K562 (cell line): ENCODE measurements around the gene ADCY5. TPM values are rescaled to one million over a fixed set of nuclear protein-coding genes. Genes with fewer than 3 reads are reported as not detected.

Source experiments
- ATAC-seq: fragments of 200-7000 bp; cut with Tn5 transposase; 3 replicates; pipeline ENCODE4 v1.9.1; 2020; ENCODE audit warnings: moderate library complexity
- BruUV-seq: library from RNA; stranded (reverse); fragments of 400-500 nt; replicated peaks from 2 replicates; lab custom pipeline; 2021; lab: Mats Ljungman, UMichigan
- CTCF ChIA-PET: fragments of 300-600 bp; formaldehyde crosslinking; extraction: SDS; loops from one replicate; lab custom pipeline; 2021; ENCODE audit warnings: low intra/inter-chr PET ratio; lab: Yijun Ruan, JAX
- POLR2A ChIA-PET: fragments of 300-600, 350-650 bp; sonication (Branson Sonifier 250); formaldehyde crosslinking; extraction: SDS; loops from one replicate; lab custom pipeline; 2021; ENCODE audit warnings: antibody characterized with exemption, inconsistent platforms; lab: Yijun Ruan, JAX
- DNase-seq, 4 experiments: peaks; one replicate each; pipeline versions ENCODE4 v3.0.0 to v3.0.0-alpha.2; 2011 to 2018; ENCODE audit warnings: low spot score in 3 of 4, mixed read lengths in 3 of 4; ENCODE audit errors: extremely low read depth in 1 of 4
- FAIRE-seq: peaks from 2 replicates; lab custom pipeline; 2011; peaks lifted over from hg19 to GRCh38; lab: Jason Lieb, UNC
- H2AFZ ChIP-seq: 2 replicates; pipeline ENCODE4 v1.6.0; 2011; ENCODE audit warnings: low read depth, low read length, control low read depth, inconsistent platforms
- H3K27ac ChIP-seq: fragments of 200-600 bp; 3 replicates; pipeline ENCODE4 v1.8.0; 2011; ENCODE audit warnings: low read depth, mild to moderate bottlenecking, control low read depth, inconsistent platforms, low read length, moderate library complexity, mixed read lengths; ENCODE audit errors: extremely low read depth
- H3K27me3 ChIP-seq, 2 experiments: fragments of 300-600 bp in 1 of 2; 2 replicates in 1 of 2; 3 replicates in 1 of 2; pipeline versions ENCODE4 v1.6.0 to v1.8.0; 2011; ENCODE audit warnings: inconsistent platforms in 2 of 2, low read length in 2 of 2, mild to moderate bottlenecking in 1 of 2, mixed read lengths in 1 of 2, moderate library complexity in 1 of 2; ENCODE audit not compliant: control insufficient read depth in 2 of 2, insufficient read depth in 2 of 2
- H3K36me3 ChIP-seq: fragments of 300-600 bp; 3 replicates; pipeline ENCODE4 v1.8.0; 2011; ENCODE audit warnings: mild to moderate bottlenecking, low read length, inconsistent platforms; ENCODE audit not compliant: control insufficient read depth, insufficient read depth
- H3K4me1 ChIP-seq, 2 experiments: fragments of 200-600 bp in 1 of 2; replicated peaks in 1 of 2; 2 replicates in 1 of 2; 3 replicates in 1 of 2; pipeline versions ENCODE4 v1.5.1 to v1.8.0; 2011; ENCODE audit warnings: inconsistent platforms in 2 of 2, low read length in 2 of 2, mild to moderate bottlenecking in 1 of 2, mixed read lengths in 1 of 2, moderate library complexity in 1 of 2; ENCODE audit not compliant: control insufficient read depth in 2 of 2, insufficient read depth in 2 of 2
- H3K4me2 ChIP-seq: 2 replicates; pipeline ENCODE4 v1.6.1; 2011; ENCODE audit warnings: low read length, control low read depth, inconsistent platforms, mixed read lengths; ENCODE audit not compliant: insufficient read depth
- H3K4me3 ChIP-seq: fragments of 200-600 bp; sonication (generic), shearing (Covaris generic); 2 replicates; pipeline ENCODE4 v1.5.1; 2016; ENCODE audit warnings: control low read depth, inconsistent platforms
- H3K79me2 ChIP-seq: fragments of 200-600 bp; 3 replicates; pipeline ENCODE4 v1.8.0; 2011; ENCODE audit warnings: low read length, inconsistent platforms; ENCODE audit not compliant: control insufficient read depth, insufficient read depth
- H3K9ac ChIP-seq, 2 experiments: 2 replicates each; pipeline versions ENCODE4 v1.6.0 to v1.6.1; 2011; ENCODE audit warnings: low read depth in 2 of 2, low read length in 2 of 2, control low read depth in 1 of 2, inconsistent platforms in 1 of 2, mild to moderate bottlenecking in 1 of 2, mixed read lengths in 1 of 2; ENCODE audit not compliant: insufficient read depth in 1 of 2
- H3K9me1 ChIP-seq: one replicate; pipeline ENCODE4 v1.6.0; 2011; ENCODE audit warnings: inconsistent platforms, mild to moderate bottlenecking, low read length, moderate library complexity; ENCODE audit not compliant: control insufficient read depth, insufficient read depth
- H3K9me3 ChIP-seq: replicated peaks from 2 replicates; pipeline ENCODE4 v1.5.1; 2011; ENCODE audit warnings: low read depth, low read length, inconsistent platforms; ENCODE audit not compliant: control insufficient read depth, insufficient read depth
- H4K20me1 ChIP-seq: replicated peaks from 2 replicates; pipeline ENCODE4 v1.6.1; 2011; ENCODE audit warnings: low read length, inconsistent platforms, mixed read lengths; ENCODE audit not compliant: control insufficient read depth, insufficient read depth
- CBX1 ChIP-seq: sonication (generic); IDR thresholded peaks from 2 replicates; pipeline ENCODE4 v1.6.1; 2016; ENCODE audit warnings: antibody characterized with exemption, low read depth, mild to moderate bottlenecking
- CTBP1 ChIP-seq: fragments of 450-650 bp; IDR thresholded peaks from 2 replicates; pipeline ENCODE4 v1.6.1; 2016; ENCODE audit warnings: borderline replicate concordance
- IFI16 ChIP-seq: fragments of 250-450 bp; sonication (Bioruptor Pico); IDR thresholded peaks from 2 replicates; pipeline ENCODE4 v2.1.2; 2022; ENCODE audit warnings: mild to moderate bottlenecking, inconsistent platforms
- NCOR1 ChIP-seq: fragments of 450-650 bp; IDR thresholded peaks from 2 replicates; pipeline ENCODE4 v1.6.1; 2016; ENCODE audit warnings: mild to moderate bottlenecking, moderate library complexity
- NFATC3 ChIP-seq: fragments of 450-650 bp; IDR thresholded peaks from 2 replicates; pipeline ENCODE4 v1.6.1; 2017; ENCODE audit warnings: mild to moderate bottlenecking
- NONO ChIP-seq, 2 experiments: fragments of 200-400 bp in 1 of 2; fragments of 450-650 bp in 1 of 2; formaldehyde crosslinking in 1 of 2; IDR thresholded peaks; 2 replicates each; pipeline ENCODE4 v1.6.1; 2017; ENCODE audit warnings: low read depth in 2 of 2, mild to moderate bottlenecking in 2 of 2, moderate library complexity in 2 of 2, low read length in 1 of 2
- RBM34 ChIP-seq: fragments of 200-400 bp; formaldehyde crosslinking; IDR thresholded peaks from 2 replicates; pipeline ENCODE4 v1.6.1; 2018; ENCODE audit warnings: low read length, borderline replicate concordance; ENCODE audit not compliant: insufficient read depth
- SLC30A9 ChIP-seq: fragments of 250-450 bp; sonication (Bioruptor Pico); IDR thresholded peaks from 2 replicates; pipeline ENCODE4 v1.8.0; 2022; ENCODE audit warnings: mild to moderate bottlenecking, moderate library complexity
- ZC3H11A ChIP-seq: IDR thresholded peaks from 2 replicates; pipeline ENCODE4 v1.6.1; 2012; ENCODE audit warnings: low read depth, low read length, improper control_type of control experiment
- ZNF57 ChIP-seq: fragments of 450-650 bp; formaldehyde crosslinking; IDR thresholded peaks from 2 replicates; pipeline ENCODE4 v1.4.0; 2020; ENCODE audit warnings: mild to moderate bottlenecking, moderate library complexity
- WGBS: fragments of 100-300 bp; shearing (Covaris generic); methylation state at CpG from one replicate; pipeline ENCODE4 v1.1.6; 2016; ENCODE audit warnings: low coverage, mixed read lengths; ENCODE audit not compliant: insufficient coverage; ENCODE audit errors: missing lambda C conversion rate; 5-methylcytosine and 5-hydroxymethylcytosine counted together
- in situ Hi-C: fragments of 300-500 bp; cut with MboI; formaldehyde crosslinking; loops from 4 replicates; pipeline ENCODE4 v1.15.0; 2018; ENCODE audit warnings: inconsistent platforms, mixed read lengths
- intact Hi-C: fragments of 100-400 bp; cut with micrococcal nuclease; formaldehyde crosslinking; loops from 2 replicates; pipeline ENCODE4 v1.14.2; 2022
- polyA plus RNA-seq, 8 experiments: library from polyadenylated mRNA; depleted of rRNA in 4 of 8; stranded (reverse) in 5 of 8; unstranded in 3 of 8; fragments of >200 nt; fragmentation: Nextera tagmentation in 2 of 8; fragmentation: Illumina TruSeq in 1 of 8; extraction: Ambion mirVana in 2 of 8; extraction: Trizol in 1 of 8; gene quantifications; 2 replicates each; pipeline versions ENCODE4 v1.2.1 to v1.2.3, GENCODE V29; 2011 to 2014; ENCODE audit warnings: inconsistent platforms in 1 of 8, missing spikeins in 1 of 8
- total RNA-seq, 7 experiments: library from RNA; depleted of rRNA in 6 of 7; stranded (reverse); fragments of >200 nt in 6 of 7; fragmentation: Illumina TruSeq in 2 of 7; extraction: Trizol in 2 of 7; gene quantifications; 2 replicates each; pipeline versions ENCODE4 v1.2.1 to v1.2.3, GENCODE V29; 2011 to 2021; ENCODE audit warnings: low replicate concordance in 1 of 7
- TF ChIP-seq, protein P1 (sequence below): sonication (generic); formaldehyde crosslinking; IDR thresholded peaks from 2 replicates; pipeline ENCODE4 v1.8.0; 2022; ENCODE audit warnings: mild to moderate bottlenecking, missing genetic modification reagents
- TF ChIP-seq, protein P2 (sequence below): IDR thresholded peaks from 2 replicates; pipeline ENCODE4 v1.6.1; 2014; ENCODE audit warnings: antibody characterized with exemption
- TF ChIP-seq, protein P3 (sequence below): sonication (generic); formaldehyde crosslinking; IDR thresholded peaks from 2 replicates; pipeline ENCODE4 v1.8.0; 2022; ENCODE audit warnings: missing genetic modification reagents, mild to moderate bottlenecking, moderate library complexity, borderline replicate concordance
- TF ChIP-seq, protein P4 (sequence below): IDR thresholded peaks from 2 replicates; pipeline ENCODE4 v1.6.1; 2011; ENCODE audit not compliant: insufficient read length; ENCODE audit errors: extremely low read depth

Gene ADCY5
- total and polyA plus RNA-seq, 9 of the 15 experiments (the other 6 are each of a cell fraction or from before 2014, with no cell fraction given), result under 0.01 TPM; not detected in 8

DNA sequence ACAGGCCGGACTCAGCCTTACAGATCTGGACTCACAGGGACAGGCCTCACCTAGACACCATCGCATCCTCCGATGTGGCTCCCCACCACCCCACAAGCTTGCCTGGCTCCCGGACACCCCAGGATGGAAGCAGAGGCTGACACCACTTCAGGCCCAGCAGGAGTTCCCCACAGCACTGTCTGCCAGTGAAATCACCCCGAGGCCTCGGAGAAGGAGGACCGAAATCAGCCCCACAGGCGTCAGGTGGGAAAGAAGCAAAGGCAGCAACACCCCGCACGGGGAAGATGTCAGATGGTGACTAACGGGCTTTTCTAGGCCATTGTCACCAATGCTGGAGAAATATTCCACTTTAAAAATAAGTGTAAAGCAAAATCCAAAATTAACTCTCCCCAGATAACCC is 18.6 kb downstream of the ADCY5 start:
- WGBS, result 0% methylated on average over 8 of the region's 11 CpGs
- BruUV-seq, result no TSS peak
- ATAC-seq (no peak), FAIRE-seq (no peak), DNase-seq (no peak)
- in situ Hi-C loops, result no loop called here
- Histone ChIP-seq H3K27ac (no peak overlapping the region), H3K4me2 (no peak overlapping the region), H3K9me1 (no peaks in the 10 kb centered on the region), H3K9me3 (no peaks in the 10 kb centered on the region), H3K4me1 (no peaks in the 10 kb centered on the region), H3K9ac (no peak overlapping the region), H4K20me1 (no peaks in the 10 kb centered on the region), H3K79me2 (no peaks in the 10 kb centered on the region), H3K36me3 (no peaks in the 10 kb centered on the region), H3K27me3 (peaks cover 0 to 32% of the 10 kb centered on the region in 2 experiments; a peak in 3 of 5 replicates), H3K4me3 (no peak overlapping the region), H2AFZ (no peak overlapping the region)
- intact Hi-C loops, result no loop called here
- ChIA-PET CTCF (no interaction called here), POLR2A (interaction anchor here (1.1 kb wide), 1 partner anchor 27 kb away, joined by 4 read pairs; no protein-coding TSS in a partner anchor)
- TF ChIP-seq SLC30A9 (no peak), NCOR1 (no peak), CBX1 (no peak), IFI16 (CRISPR knock-in tag) (no peak), ZNF57 (CRISPR knock-in tag) (no peak), RBM34 (no peak), ZC3H11A (no peak), CTBP1 (no peak), NFATC3 (no peak), NONO (IDR thresholded peaks at IDR 0.05; ENCODE audit: low read depth in 2 of 2, low read length in 1 of 2) (no peak)
- TF ChIP-seq, protein P1, sequence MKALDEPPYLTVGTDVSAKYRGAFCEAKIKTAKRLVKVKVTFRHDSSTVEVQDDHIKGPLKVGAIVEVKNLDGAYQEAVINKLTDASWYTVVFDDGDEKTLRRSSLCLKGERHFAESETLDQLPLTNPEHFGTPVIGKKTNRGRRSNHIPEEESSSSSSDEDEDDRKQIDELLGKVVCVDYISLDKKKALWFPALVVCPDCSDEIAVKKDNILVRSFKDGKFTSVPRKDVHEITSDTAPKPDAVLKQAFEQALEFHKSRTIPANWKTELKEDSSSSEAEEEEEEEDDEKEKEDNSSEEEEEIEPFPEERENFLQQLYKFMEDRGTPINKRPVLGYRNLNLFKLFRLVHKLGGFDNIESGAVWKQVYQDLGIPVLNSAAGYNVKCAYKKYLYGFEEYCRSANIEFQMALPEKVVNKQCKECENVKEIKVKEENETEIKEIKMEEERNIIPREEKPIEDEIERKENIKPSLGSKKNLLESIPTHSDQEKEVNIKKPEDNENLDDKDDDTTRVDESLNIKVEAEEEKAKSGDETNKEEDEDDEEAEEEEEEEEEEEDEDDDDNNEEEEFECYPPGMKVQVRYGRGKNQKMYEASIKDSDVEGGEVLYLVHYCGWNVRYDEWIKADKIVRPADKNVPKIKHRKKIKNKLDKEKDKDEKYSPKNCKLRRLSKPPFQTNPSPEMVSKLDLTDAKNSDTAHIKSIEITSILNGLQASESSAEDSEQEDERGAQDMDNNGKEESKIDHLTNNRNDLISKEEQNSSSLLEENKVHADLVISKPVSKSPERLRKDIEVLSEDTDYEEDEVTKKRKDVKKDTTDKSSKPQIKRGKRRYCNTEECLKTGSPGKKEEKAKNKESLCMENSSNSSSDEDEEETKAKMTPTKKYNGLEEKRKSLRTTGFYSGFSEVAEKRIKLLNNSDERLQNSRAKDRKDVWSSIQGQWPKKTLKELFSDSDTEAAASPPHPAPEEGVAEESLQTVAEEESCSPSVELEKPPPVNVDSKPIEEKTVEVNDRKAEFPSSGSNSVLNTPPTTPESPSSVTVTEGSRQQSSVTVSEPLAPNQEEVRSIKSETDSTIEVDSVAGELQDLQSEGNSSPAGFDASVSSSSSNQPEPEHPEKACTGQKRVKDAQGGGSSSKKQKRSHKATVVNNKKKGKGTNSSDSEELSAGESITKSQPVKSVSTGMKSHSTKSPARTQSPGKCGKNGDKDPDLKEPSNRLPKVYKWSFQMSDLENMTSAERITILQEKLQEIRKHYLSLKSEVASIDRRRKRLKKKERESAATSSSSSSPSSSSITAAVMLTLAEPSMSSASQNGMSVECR (CRISPR knock-in tag), result no peak
- TF ChIP-seq, protein P2, sequence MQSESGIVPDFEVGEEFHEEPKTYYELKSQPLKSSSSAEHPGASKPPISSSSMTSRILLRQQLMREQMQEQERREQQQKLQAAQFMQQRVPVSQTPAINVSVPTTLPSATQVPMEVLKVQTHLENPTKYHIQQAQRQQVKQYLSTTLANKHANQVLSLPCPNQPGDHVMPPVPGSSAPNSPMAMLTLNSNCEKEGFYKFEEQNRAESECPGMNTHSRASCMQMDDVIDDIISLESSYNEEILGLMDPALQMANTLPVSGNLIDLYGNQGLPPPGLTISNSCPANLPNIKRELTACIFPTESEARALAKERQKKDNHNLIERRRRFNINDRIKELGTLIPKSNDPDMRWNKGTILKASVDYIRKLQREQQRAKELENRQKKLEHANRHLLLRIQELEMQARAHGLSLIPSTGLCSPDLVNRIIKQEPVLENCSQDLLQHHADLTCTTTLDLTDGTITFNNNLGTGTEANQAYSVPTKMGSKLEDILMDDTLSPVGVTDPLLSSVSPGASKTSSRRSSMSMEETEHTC, result no peak
- TF ChIP-seq, protein P3, sequence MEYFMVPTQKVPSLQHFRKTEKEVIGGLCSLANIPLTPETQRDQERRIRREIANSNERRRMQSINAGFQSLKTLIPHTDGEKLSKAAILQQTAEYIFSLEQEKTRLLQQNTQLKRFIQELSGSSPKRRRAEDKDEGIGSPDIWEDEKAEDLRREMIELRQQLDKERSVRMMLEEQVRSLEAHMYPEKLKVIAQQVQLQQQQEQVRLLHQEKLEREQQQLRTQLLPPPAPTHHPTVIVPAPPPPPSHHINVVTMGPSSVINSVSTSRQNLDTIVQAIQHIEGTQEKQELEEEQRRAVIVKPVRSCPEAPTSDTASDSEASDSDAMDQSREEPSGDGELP, result no peak
- TF ChIP-seq, protein P4, sequence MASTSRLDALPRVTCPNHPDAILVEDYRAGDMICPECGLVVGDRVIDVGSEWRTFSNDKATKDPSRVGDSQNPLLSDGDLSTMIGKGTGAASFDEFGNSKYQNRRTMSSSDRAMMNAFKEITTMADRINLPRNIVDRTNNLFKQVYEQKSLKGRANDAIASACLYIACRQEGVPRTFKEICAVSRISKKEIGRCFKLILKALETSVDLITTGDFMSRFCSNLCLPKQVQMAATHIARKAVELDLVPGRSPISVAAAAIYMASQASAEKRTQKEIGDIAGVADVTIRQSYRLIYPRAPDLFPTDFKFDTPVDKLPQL, result no peak
